SK-N-SH (cell line): ENCODE measurements around the gene PAXX.
A peak's percentile ranks its signal among the peaks of the same experiment; 100 is the strongest.

ENCODE experiments used
- CTCF ChIP-seq: fragments of 200-600 bp; sonication (generic); IDR thresholded peaks from 2 replicates; pipeline ENCODE4 v1.6.1; 2017; ENCODE audit warnings: antibody characterized with exemption, mild to moderate bottlenecking, moderate library complexity
- GABPA ChIP-seq: IDR thresholded peaks from 2 replicates; pipeline ENCODE4 v1.4.0; 2012; ENCODE audit warnings: low read depth, mild to moderate bottlenecking
- NFIC ChIP-seq: IDR thresholded peaks from 2 replicates; pipeline ENCODE4 v1.4.0; 2012; ENCODE audit warnings: borderline replicate concordance
- SMC3 ChIP-seq: IDR thresholded peaks from 2 replicates; pipeline ENCODE4 v1.6.1; 2012; ENCODE audit warnings: low read depth, low read length, improper control_type of control experiment
- USF2 ChIP-seq: fragments of 150-350 bp; IDR thresholded peaks from 2 replicates; pipeline ENCODE4 v1.6.1; 2017; ENCODE audit warnings: antibody characterized with exemption, low read length, low read depth, borderline replicate concordance

DNA sequence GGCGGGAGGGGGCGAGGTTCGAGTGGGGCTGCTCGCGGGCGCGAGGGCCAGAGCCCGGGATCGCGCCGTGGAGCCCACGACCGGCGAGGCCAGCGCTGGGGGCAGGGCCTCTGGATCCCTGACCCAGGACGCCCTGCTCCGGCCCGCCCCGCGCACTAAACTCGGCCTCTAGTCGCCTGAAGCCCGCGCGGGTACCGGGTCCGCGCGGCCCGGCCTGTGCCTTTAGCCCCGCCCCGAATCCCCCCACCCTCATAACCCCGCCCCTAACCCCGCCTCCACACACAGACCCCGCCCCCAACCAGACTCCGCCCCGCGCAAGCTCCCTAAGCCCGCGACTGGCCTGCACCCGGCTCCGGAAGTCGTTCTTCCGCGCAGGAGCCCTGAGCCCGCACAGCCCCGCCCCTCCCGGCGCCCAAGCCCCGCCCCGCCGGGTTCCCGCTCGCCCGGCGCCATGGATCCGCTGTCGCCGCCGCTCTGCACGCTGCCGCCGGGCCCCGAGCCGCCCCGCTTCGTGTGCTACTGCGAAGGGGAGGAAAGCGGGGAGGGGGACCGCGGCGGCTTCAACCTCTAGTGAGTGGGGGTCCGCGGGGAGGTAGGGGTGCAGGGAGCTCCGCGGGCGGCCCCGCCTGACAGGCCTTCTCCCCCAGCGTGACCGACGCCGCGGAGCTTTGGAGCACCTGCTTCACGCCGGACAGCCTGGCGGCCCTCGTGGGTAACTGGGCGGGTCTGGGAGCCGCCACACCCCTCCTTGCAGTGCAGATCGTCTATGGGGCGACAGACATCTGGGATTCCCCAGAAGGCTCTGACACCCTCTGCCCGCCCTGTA is at the start of gene PAXX:
- TF ChIP-seq CTCF (no peak), USF2 (no peak), NFIC (no peak), SMC3 (no peak), GABPA (peak; percentile 47; the same call in 1 of the 2 replicates)
